ENCODE measurements around the gene TSC2. TPM values are rescaled to one million over a fixed set of nuclear protein-coding genes. Genes with fewer than 3 reads are reported as not detected.
"Not testable (repeated sequence)": the region's sequence is repeated elsewhere in the genome, so short reads cannot be mapped to it uniquely, and the experiment has no call there.

TSC2 gene
- total RNA-seq, 1 donor from 2014 or later: 67.8 TPM

DNA sequence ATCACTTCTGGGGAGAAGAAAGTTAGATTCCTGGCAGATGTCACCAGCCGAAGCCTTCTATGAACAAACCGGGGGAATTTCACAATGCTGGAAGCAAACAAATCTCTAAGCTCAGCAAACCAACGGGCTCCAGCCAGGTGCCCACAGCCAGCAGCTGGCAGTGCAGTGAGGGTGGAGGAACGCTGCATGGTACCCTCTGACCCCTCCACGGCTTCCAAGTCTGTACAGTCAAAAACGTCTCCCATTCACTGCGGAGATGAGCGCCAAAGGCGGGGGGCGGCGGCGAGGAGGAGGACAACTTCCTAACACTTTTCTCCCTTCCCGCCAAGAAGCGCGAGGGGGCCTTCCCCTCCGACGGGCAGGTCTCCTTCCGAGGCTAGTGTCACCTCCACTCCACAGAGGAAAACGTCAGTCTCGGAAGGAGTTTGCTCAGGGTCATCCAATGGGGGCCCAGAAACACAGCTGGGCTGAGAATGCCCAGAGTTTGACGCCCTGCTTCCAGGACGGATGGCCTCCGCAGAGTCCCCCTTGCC, 39.1 kb upstream of the TSC2 start:
- no peak for ATAC-seq (ENCODE audit: poor library complexity)
- DNase-seq: no peak
- intact Hi-C loops (cut with DNase I): no loop called here

DNA sequence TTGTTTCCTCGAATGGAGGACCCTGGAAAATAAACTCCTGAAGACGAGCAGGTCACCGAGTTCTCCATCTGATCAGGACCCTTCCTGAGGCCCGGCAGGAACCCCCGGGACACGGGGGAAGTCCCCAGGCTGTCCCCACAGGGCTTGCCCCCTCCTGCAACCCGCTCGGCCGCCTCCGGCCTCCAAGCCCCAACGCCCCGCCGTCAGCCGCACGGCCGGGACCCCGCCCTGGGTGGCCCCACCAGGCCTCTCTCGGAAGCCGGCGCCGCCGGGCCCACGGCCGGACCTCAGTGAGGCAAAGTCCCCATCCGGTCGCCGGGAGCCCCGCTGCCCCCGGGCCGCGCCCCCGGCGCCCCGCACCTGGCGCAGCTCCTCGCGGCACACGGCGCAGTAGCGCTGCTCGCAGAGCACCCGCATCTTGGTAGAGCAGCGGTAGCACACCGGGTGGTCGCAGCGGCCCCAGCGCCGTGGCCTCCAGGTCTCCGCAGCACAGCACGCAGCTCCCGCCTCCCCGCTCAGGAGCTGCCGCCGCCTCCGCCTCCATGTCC, 38.5 kb upstream of the TSC2 start:
- intact Hi-C loops (cut with DNase I): no loop called here
- ATAC-seq (ENCODE audit: poor library complexity) (peak; percentile 5), DNase-seq (no peak)

GRCh38 chr16:2009791-2010510, 37.8 kb upstream of the TSC2 start, which contains the start of gene ZNF598:
Gene ZNF598, minus strand, starts transcription at chr16:2009821.
- intact Hi-C loops (cut with DNase I): no loop called here
- DNase-seq (peak; percentile 90), ATAC-seq (ENCODE audit: poor library complexity) (peak; percentile 98)

- ATAC-seq (ENCODE audit: poor library complexity); intact Hi-C loops (cut with DNase I); DNase-seq: not testable (repeated sequence)
Measured at GRCh38 chr16:2011726-2012125, 36.1 kb upstream of the TSC2 start.

DNA sequence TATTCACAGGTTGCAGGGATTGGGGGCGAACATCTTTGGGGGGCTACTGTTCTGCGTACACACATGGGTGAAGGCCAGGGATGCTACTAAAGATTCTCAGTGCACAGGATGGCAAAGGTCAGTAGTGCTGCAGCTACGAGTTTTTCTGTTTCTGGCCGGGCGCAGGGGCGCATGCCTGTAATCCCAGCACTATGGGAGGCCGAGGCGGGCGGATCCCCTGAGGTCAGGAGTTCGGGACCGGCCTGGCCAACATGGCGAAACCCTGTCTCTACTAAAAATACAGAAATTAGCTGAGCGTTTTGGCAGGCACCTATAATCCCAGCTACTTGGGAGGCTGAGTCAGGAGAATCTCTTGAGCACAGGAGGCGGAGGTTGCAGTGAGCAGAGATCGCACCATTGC, 34.3 kb upstream of the TSC2 start:
- intact Hi-C loops (cut with DNase I): no loop called here
- DNase-seq: no peak

DNA sequence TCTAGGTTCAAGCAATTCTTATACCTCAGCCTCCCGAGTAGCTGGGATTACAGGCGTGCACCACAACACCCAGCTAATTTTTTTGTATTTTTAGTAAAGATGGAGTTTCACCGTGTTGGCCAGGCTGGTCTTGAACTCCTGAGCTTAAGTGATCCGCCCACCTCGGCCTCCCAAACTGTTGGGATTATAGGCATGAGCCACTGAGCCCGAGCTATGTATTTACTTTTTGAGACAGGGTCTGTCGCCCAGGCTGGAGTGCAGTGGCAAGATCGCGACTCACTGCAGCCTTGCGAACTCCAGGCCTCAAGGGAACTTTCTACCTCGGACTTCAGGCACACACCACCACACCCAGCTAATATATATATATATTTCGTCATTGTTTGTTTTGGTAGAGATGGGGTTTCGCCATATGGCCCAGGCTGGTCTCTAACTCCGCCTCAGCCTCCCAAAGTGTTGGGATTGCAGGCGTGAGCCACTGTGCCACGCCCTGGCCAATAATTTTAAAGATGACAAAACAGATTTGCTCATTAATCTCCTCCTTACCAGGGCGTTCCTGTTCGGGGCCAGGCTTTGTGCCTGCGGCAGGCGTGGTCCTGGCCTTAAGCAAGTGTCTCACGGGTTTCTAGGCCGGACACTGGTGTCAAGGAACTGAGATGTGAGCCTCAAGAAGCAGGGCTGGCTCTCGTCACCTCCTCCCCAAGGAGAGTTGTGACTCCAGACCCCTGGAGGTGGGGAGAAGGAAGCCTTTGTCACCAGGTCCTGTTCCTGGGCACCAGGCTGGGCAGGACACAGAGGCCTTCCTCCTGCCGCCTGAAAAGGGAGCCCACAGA, 32.5 kb upstream of the TSC2 start:
- intact Hi-C loops (cut with DNase I): no loop called here
- peak; percentile 32 for DNase-seq
- ATAC-seq (ENCODE audit: poor library complexity): no peak

More for the DNA sequence above, 34.3 kb upstream of the TSC2 start:
- no peak for ATAC-seq (ENCODE audit: poor library complexity)

GRCh38 chr16:2015947-2016208, 31.9 kb upstream of the TSC2 start:
- intact Hi-C loops (cut with DNase I): no loop called here
- ATAC-seq (ENCODE audit: poor library complexity): no peak
- no peak for DNase-seq

DNA sequence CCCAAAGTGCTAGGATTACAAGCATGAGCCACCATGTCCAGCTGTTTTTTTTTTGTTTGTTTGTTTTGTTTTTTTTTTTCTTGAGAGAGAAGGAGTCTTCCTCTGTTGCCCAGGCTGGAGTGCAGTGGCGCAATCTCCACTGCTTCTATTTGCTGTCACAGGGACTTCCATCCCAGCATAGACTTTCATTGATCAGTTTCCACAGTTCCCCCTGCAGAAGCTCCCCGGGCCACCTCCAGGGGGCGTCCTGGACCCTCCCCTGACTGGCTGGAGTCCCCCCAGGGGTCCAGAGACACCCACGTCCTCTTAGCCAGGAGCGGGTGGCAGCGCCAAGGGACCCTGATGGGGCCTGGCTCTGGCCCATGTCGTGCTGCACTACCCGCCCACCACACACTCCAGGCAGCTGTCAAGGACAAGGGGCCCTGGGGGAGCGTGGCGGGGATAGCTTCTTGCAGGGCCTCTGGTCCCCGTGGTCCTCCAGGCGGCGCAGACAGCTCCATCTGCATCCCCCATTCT, 31.3 kb upstream of the TSC2 start:
- ATAC-seq (ENCODE audit: poor library complexity): no peak
- intact Hi-C loops (cut with DNase I): no loop called here
- peak; percentile 37 for DNase-seq

GRCh38 chr16:2019518-2019920, 28.3 kb upstream of the TSC2 start, which contains the start of gene NPW:
Gene NPW, plus strand, starts transcription at chr16:2019785.
- DNase-seq: no peak
- no peak for ATAC-seq (ENCODE audit: poor library complexity)
- intact Hi-C loops (cut with DNase I): no loop called here

DNA sequence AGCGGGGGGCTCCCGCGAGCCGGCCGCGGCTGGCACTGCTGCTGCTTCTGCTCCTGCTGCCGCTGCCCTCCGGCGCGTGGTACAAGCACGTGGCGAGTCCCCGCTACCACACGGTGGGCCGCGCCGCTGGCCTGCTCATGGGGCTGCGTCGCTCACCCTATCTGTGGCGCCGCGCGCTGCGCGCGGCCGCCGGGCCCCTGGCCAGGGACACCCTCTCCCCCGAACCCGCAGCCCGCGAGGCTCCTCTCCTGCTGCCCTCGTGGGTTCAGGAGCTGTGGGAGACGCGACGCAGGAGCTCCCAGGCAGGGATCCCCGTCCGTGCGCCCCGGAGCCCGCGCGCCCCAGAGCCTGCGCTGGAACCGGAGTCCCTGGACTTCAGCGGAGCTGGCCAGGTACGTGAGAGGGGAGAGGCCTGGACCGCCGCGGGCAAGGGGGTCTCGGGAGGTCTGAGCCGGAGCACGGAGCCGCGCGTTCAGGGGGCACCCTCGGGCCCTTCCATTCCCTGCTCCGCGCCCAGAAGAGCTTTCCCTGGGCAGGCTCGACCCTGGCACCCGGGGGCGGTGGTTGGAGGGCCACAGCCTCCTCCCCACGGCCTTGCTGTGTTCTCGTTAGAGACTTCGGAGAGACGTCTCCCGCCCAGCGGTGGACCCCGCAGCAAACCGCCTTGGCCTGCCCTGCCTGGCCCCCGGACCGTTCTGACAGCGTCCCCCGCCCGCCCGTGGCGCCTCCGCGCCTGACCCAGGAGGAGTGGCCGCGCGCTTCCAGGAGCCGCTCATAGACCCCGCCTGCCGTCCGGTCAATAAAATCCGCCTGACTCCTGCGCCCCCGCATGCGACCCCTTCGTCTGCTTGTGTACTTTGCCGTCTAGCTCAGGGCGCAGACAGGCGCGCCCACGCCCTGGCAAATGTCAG, 27.6 kb upstream of the TSC2 start:
- DNase-seq: no peak

DNA sequence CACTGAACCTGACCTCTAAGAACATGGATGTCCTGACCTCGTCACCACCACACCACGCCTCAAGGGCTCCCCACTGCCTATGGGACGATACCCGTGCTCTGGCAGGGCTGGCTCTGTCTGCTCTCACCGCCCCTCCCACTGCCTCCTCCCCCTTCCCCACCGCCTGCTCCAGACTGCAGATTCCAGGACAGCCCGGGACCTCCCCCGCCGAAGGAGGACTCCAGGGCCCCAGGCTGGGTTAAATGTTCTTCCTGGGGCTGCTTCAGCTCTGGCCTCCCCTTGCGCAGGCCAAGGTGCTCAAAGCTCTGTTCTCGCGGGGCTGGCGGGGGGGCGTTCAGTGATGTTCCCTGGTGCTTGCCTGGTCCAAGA, 25.1 kb upstream of the TSC2 start:
- DNase-seq (no peak), ATAC-seq (ENCODE audit: poor library complexity) (peak; percentile 3)
- intact Hi-C loops (cut with DNase I): loop anchor here (2.0 kb wide), 1 partner anchor 120 kb away; no protein-coding TSS in a partner anchor

More for the DNA sequence above, 27.6 kb upstream of the TSC2 start:
- ATAC-seq (ENCODE audit: poor library complexity): no peak
- intact Hi-C loops (cut with DNase I): no loop called here

- DNase-seq: peak; percentile 97
- intact Hi-C loops (cut with DNase I): loop anchor here (2.0 kb wide), 1 partner anchor 119 kb away; no protein-coding TSS in a partner anchor
- ATAC-seq (ENCODE audit: poor library complexity): peak; percentile 91
Measured at GRCh38 chr16:2023092-2024031, 24.4 kb upstream of the TSC2 start.

GRCh38 chr16:2024032-2024420, 23.8 kb upstream of the TSC2 start:
- DNase-seq: no peak
- intact Hi-C loops (cut with DNase I): no loop called here

DNA sequence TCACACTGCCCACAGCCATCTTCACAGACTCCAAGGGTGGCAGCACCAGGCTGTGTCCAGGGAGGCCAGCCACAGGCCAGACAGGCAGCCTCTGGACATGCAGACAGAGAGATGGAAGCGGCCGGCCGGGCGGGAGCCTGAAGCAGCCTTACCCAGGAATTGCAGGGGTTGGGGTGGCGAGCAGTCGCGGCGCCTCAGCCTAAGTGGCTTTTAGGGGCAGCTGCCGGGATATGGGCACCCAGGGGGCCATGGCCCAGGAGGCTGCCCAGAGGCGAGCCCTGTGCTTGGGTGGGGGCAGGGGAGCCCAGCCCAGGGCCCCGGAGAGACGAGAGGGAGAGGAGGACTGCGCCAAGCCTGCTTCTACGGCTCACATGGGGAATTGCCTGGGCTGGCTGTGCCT, 22.5 kb upstream of the TSC2 start:
- intact Hi-C loops (cut with DNase I): no loop called here
- DNase-seq (no peak), ATAC-seq (ENCODE audit: poor library complexity) (no peak)

More at GRCh38 chr16:2024032-2024420, 23.8 kb upstream of the TSC2 start:
- no peak for ATAC-seq (ENCODE audit: poor library complexity)

DNA sequence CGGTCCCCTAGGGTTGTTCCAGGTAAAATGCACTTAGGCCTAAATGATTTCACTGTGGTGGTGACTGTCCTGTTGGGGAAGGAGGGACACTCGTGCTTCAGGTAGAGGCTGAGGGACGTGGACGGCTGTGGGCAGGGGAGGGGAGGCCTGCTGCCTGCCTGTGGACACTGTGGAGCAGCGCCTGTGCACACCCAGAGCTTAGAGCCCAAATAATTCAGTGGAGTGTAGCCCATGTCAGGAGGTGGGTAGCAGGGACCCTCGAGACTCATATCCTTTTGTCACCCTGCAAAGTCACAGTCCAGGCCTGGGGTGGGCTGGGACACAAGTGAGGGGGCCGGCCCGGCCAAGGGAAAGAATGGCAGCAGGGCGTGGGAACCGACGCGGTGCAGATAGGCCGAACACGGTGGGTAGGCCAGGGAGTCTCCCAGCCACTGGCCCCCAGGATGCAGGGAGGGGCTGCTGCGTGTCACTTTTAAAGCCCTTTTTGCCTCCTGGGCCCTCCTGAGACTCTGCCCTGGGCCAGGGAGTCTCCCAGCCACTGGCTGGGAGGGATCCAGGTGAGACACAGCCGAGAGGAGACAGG, 21.8 kb upstream of the TSC2 start:
- no peak for ATAC-seq (ENCODE audit: poor library complexity)
- intact Hi-C loops (cut with DNase I): no loop called here
- DNase-seq: no peak

DNA sequence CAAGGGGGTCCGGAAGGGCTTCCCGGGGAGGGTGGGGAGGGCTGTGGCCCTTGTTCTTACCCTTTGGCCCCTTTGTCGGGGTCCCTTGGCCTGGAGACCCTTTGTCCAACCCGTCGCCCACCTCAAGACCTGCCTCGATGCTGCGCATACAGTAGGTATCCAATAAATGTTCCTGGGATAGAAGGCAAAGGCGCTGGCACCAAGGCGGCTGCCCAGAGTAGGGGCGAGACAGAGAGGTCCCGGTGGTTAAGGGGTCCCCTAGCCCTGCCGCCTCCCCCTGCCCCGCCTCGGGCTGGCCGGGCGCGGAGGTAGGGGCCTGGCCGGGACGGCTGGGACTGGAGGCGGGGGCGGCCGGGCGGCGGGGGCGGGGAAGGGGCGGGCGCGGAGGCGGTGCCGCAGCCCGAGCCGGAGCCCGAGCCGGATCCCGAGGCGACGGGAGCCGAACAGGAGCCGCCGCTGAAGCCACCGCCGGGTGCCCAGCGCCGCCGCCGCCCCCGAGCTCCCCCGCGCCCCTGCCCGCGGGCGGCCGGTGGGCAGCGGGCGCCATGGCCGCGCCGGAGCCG, 21.2 kb upstream of the TSC2 start, which contains the start of gene NHERF2:
Gene NHERF2 (plus strand): TSS at position 442 of the 563 bp plus-strand sequence. CDS start 104 bp downstream, at position 546.
- peak; percentile 65 for DNase-seq
- ATAC-seq (ENCODE audit: poor library complexity): peak; percentile 37
- intact Hi-C loops (cut with DNase I): no loop called here
